T-helper 1 cell treated with Interleukin-12 subunit alpha and Interleukin-12 subunit beta and Interleukin-4 antibody, amounts not matched to agents 30 μg/mL and 1 μg/mL, for 36 hours (primary cell): Measurements from ENCODE around the gene EVA1C.
"Not testable (repeated sequence)": the region's sequence is repeated elsewhere in the genome, so short reads cannot be mapped to it uniquely, and the experiment has no call there.

Experiments
- H3K27ac Mint-ChIP-seq: one replicate; pipeline ENCODE4 v1.8.0; 2021; ENCODE audit warnings: mild to moderate bottlenecking, mixed read lengths
- H3K27me3 Mint-ChIP-seq: one replicate; pipeline ENCODE4 v1.8.0; 2021; ENCODE audit warnings: low read depth, mixed read lengths
- H3K36me3 Mint-ChIP-seq: one replicate; pipeline ENCODE4 v1.8.0; 2021; ENCODE audit warnings: low read depth, mixed read lengths
- H3K4me1 Mint-ChIP-seq: one replicate; pipeline ENCODE4 v1.8.0; 2021; ENCODE audit warnings: low read depth, mixed read lengths
- H3K4me3 Mint-ChIP-seq: one replicate; pipeline ENCODE4 v1.8.0; 2021; ENCODE audit warnings: mild to moderate bottlenecking, moderate library complexity, mixed read lengths
- H3K9me3 Mint-ChIP-seq: one replicate; pipeline ENCODE4 v1.8.0; 2021; ENCODE audit warnings: mixed read lengths

The EVA1C gene

DNA sequence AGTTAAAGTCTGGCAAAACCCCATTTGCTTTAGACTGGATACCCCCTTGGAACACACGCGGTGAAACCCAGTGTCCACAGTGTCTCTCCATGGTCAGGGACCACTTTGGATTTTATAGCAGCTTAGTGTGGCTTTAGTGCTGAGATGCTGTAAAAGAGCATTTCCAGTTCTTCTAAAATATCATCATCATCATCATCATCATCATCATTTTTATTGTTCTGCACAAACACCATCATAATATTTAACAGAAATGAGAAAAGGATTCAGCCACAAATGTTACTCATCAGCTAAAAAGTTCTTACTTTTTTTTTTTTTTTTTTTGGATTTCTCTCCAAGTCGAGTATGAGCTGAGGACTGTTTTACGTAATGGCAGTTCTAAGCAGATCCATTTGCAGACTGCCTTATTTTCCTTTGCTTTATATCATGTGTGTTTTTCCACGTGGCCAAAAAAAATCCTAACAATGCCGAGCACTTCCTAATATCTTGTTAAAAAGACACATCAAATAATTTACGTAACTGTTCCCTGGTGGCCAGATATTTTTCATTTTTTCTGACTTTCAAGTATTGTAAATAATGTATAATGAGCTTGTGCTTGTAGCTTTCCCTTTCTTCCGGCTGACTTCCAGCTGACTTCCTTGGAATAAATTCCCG, 62.8 kb downstream of the EVA1C start:
- Mint-ChIP-seq H3K27ac (no peak overlapping the region), H3K27me3 (no peaks in the 10 kb centered on the region), H3K4me3 (no peak overlapping the region), H3K36me3 (no peaks in the 10 kb centered on the region), H3K4me1 (peaks cover 6% of the 10 kb centered on the region), H3K9me3 (no peaks in the 10 kb centered on the region)

GRCh38 chr21:32476661-32477423, 64.3 kb downstream of the EVA1C start:
- Mint-ChIP-seq H3K27ac (no peak overlapping the region), H3K4me3 (no peak overlapping the region), H3K4me1 (peaks cover 6% of the 10 kb centered on the region), H3K27me3 (no peaks in the 10 kb centered on the region), H3K9me3 (no peaks in the 10 kb centered on the region), H3K36me3 (no peaks in the 10 kb centered on the region)

DNA sequence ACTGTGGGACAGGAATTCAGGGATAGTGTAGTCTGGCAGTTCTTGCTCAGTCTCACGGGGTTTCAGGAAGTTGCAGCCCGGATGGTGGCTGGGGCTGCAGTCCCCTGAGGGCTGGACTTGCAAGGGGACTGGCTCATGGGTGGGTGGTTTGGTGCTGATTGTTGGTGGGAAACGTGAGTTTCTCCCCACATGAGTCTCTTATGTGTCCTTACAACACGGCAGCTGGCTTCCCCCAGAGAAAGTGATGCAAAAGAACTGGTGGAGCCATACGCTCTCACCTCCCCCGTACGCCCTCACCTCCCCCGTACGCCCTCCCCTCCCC, 64.9 kb downstream of the EVA1C start:
- H3K36me3 Mint-ChIP-seq: no peaks in the 10 kb centered on the region
- H3K4me3 Mint-ChIP-seq: no peak overlapping the region
- no peak overlapping the region for H3K27ac Mint-ChIP-seq
- no peaks in the 10 kb centered on the region for H3K9me3 Mint-ChIP-seq
- H3K4me1 Mint-ChIP-seq: peaks cover 6% of the 10 kb centered on the region
- H3K27me3 Mint-ChIP-seq: no peaks in the 10 kb centered on the region

DNA sequence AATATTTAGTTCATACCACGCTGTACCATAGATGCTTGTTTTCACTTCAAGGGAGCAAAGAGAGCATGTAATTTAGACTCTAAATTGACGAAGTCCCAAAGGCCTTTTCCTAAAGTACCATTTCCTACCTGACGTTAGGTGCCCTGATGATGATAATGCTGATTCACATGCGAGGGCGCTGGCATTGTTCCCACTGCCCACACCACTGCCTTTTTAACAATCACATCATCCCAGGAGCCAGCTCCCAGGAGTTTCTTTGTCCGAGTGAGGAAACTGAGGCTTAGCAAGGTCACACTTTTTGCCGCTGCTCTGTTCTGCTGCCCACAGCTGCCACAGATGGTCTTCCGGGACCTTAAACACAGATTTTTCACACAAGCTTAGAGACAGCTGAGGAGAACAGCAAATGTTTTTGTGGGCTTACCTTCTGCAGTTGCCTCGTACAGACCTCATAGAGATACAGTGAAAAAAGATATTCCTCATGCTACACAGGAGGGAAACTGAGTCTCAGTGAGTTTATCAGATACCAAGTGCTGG, 69.4 kb downstream of the EVA1C start:
- H3K27ac Mint-ChIP-seq: no peak overlapping the region
- peaks cover 8% of the 10 kb centered on the region for H3K4me1 Mint-ChIP-seq
- no peaks in the 10 kb centered on the region for H3K27me3 Mint-ChIP-seq
- H3K36me3 Mint-ChIP-seq: no peaks in the 10 kb centered on the region
- H3K4me3 Mint-ChIP-seq: no peak overlapping the region
- no peaks in the 10 kb centered on the region for H3K9me3 Mint-ChIP-seq

- Mint-ChIP-seq H3K4me3 (no peak overlapping the region), H3K36me3 (no peaks in the 10 kb centered on the region), H3K9me3 (no peaks in the 10 kb centered on the region), H3K4me1 (peaks cover 8% of the 10 kb centered on the region), H3K27me3 (no peaks in the 10 kb centered on the region), H3K27ac (no peak overlapping the region)
Observed at GRCh38 chr21:32482565-32483292, 70.2 kb downstream of the EVA1C start.

- Mint-ChIP-seq H3K27ac (no peak overlapping the region), H3K36me3 (no peaks in the 10 kb centered on the region), H3K27me3 (no peaks in the 10 kb centered on the region), H3K4me3 (no peak overlapping the region), H3K9me3 (no peaks in the 10 kb centered on the region), H3K4me1 (peaks cover 8% of the 10 kb centered on the region)
Observed at GRCh38 chr21:32483293-32483595, 70.7 kb downstream of the EVA1C start.

- H3K27ac Mint-ChIP-seq: no peak overlapping the region
Observed at GRCh38 chr21:32484706-32485380, 72.3 kb downstream of the EVA1C start.

GRCh38 chr21:32492376-32492775, 79.9 kb downstream of the EVA1C start:
- Mint-ChIP-seq H3K9me3 (peaks cover 6% of the 10 kb centered on the region), H3K27ac (no peak overlapping the region), H3K4me3 (no peak overlapping the region), H3K36me3 (no peaks in the 10 kb centered on the region), H3K4me1 (peaks cover 3% of the 10 kb centered on the region), H3K27me3 (no peaks in the 10 kb centered on the region)

More at GRCh38 chr21:32484706-32485380, 72.3 kb downstream of the EVA1C start:
- Mint-ChIP-seq H3K4me3 (no peak overlapping the region), H3K27me3 (no peaks in the 10 kb centered on the region), H3K4me1 (peaks cover 2% of the 10 kb centered on the region), H3K9me3 (peaks cover 6% of the 10 kb centered on the region), H3K36me3 (no peaks in the 10 kb centered on the region)

DNA sequence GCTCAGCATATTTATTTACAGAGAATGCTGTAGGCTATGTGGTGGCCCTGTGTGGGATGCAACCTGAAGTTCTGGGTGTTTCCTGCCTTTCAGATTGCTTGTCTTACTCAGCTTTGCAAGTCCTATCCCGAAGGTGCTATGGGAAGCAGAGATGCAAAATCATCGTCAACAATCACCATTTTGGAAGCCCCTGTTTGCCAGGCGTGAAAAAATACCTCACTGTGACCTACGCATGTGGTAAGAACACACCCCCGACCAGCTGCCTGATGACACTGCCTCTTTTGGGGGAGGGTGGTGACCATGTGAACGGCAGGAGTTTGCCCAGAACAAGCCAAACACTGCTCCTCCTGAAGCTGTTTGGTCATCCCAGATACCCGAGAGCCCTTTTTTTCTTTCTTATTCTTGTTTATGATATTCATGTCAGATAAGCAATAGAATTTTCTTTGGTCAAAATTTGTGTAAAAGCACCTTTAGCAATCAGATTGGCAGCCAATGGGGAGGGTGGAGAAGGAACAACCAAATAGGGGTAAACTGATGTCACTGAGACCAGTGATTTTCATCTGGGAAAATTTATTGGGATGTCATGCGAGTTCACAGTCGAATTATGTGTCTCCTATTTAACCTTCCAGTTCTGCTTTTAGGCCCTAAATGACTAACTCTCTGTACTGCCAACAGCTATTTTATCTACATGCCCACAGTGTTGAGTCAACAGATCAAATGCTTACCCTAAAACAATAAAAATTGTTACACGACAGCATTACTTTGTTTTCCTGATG, 82.6 kb downstream of the EVA1C start:
- H3K9me3 Mint-ChIP-seq: no peaks in the 10 kb centered on the region
- H3K27ac Mint-ChIP-seq: no peak overlapping the region
- no peaks in the 10 kb centered on the region for H3K27me3 Mint-ChIP-seq
- no peak overlapping the region for H3K4me3 Mint-ChIP-seq
- no peaks in the 10 kb centered on the region for H3K36me3 Mint-ChIP-seq
- peaks cover 3% of the 10 kb centered on the region for H3K4me1 Mint-ChIP-seq

GRCh38 chr21:32496568-32496967, 84.1 kb downstream of the EVA1C start:
- H3K4me1 Mint-ChIP-seq: no peaks in the 10 kb centered on the region
- H3K36me3 Mint-ChIP-seq: no peaks in the 10 kb centered on the region
- no peak overlapping the region for H3K27ac Mint-ChIP-seq
- no peaks in the 10 kb centered on the region for H3K27me3 Mint-ChIP-seq
- no peaks in the 10 kb centered on the region for H3K9me3 Mint-ChIP-seq
- H3K4me3 Mint-ChIP-seq: no peak overlapping the region

DNA sequence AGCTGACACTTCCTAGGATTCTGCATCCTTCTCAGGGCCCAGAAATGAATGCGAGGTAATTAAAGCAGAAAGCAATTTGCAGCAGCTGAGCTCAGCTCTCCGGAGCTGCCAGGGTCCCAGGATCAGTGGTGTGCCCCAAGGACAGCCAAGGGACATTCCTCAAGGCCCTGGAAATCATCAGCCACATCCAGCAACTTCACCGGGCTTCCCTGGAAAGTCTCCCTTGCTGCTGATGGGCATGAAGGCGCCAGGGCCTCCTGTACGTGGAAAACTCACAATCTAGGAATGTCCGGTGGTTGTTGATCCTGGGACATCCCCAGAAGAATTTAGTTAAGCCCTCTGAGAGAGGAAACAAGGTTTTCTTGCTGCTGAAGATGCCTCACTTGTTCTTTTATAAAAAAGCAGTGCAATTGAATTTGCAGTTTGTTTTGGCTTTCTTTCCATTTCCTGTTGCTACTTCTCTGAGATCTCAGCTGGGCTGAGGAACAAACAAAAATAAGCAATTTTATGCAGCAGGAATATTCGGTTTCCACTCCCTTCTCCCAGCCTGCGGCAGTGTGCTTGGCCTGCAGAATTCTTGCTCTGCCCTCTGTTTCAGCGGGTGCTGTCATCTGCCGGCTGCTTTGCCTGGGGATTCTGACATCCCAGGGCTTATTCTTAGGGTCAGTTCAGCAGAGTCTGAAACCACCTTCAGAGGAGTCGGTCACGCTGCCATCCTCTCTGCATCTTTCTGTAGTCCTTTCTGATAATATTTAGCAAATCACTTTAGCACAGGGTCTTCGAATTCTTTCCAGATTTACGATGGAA, 86.9 kb downstream of the EVA1C start:
- Mint-ChIP-seq H3K9me3 (no peaks in the 10 kb centered on the region), H3K27ac (no peak overlapping the region), H3K4me1 (no peaks in the 10 kb centered on the region), H3K4me3 (no peak overlapping the region), H3K27me3 (no peaks in the 10 kb centered on the region), H3K36me3 (no peaks in the 10 kb centered on the region)

- H3K27ac Mint-ChIP-seq, H3K27me3 Mint-ChIP-seq, H3K4me1 Mint-ChIP-seq, H3K4me3 Mint-ChIP-seq, H3K36me3 Mint-ChIP-seq, H3K9me3 Mint-ChIP-seq: not testable (repeated sequence)
Observed at GRCh38 chr21:32503641-32504040, 91.1 kb downstream of the EVA1C start.

DNA sequence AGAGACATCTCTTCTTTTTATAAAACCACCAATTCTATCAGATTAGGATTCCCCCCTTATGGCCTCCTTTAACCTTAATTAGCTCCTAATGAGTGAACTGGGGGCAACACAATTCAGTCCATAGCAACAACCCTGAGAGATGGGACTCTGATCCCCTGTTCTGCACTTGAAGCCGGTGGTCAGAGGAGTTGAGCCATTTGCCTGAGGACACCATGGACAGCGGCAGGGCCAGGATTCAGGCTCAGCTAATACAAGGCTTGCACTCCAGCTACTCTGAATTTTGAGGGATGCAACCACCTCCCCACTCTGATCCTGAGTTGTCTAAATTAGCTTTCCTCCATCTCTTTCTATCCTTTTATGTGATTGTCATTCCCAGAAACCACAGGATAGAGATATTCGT, 93.3 kb downstream of the EVA1C start:
- not testable (repeated sequence) for H3K27me3 Mint-ChIP-seq, H3K36me3 Mint-ChIP-seq, H3K4me3 Mint-ChIP-seq, H3K9me3 Mint-ChIP-seq, H3K4me1 Mint-ChIP-seq, H3K27ac Mint-ChIP-seq
